Gastrocnemius medialis (tissue), 4 donors: ENCODE results near the gene SLC35C1. TPM values are rescaled to one million over a fixed set of nuclear protein-coding genes. Genes with fewer than 3 reads are reported as not detected.

Experiments used
- ATAC-seq, 2 donors: fragments of 150-250 bp; one replicate each; pipeline ENCODE4 v1.9.1; 2016
- DNase-seq, 2 donors: peaks; one replicate each; pipeline ENCODE4 v3.0.0-alpha.2; 2019
- H3K27ac ChIP-seq, 4 donors: fragments of 200-600 bp; sonication (generic); 1 replicate in 1 of 4; 2 replicates in 3 of 4; pipeline ENCODE4 v1.5.1; 2016 to 2018; ENCODE audit warnings: mild to moderate bottlenecking in 2 of 4, moderate library complexity in 1 of 4
- H3K27me3 ChIP-seq, 3 donors: fragments of 200-600 bp; sonication (generic) in 2 of 3; 1 replicate in 1 of 3; 2 replicates in 2 of 3; pipeline versions ENCODE4 v1.5.1 to v1.6.0; 2016 to 2019; ENCODE audit warnings: mild to moderate bottlenecking in 1 of 3, moderate library complexity in 1 of 3
- H3K36me3 ChIP-seq, 2 donors: fragments of 200-600 bp; sonication (generic) in 1 of 2; one replicate each; pipeline ENCODE4 v1.5.1; 2017 to 2018
- H3K4me1 ChIP-seq, 2 donors: fragments of 200-600 bp; sonication (generic) in 1 of 2; one replicate each; pipeline ENCODE4 v1.5.1; 2016 to 2017; ENCODE audit warnings: mild to moderate bottlenecking in 2 of 2
- H3K4me3 ChIP-seq, 4 donors: fragments of 200-600 bp; sonication (generic) in 3 of 4; 1 replicate in 1 of 4; 2 replicates in 3 of 4; pipeline ENCODE4 v1.5.1; 2016 to 2019; ENCODE audit warnings: mild to moderate bottlenecking in 2 of 4
- H3K9me3 ChIP-seq, 3 donors: fragments of 200-600 bp; sonication (generic) in 2 of 3; 1 replicate in 1 of 3; 2 replicates in 2 of 3; pipeline ENCODE4 v1.5.1; 2016 to 2019
- POLR2A ChIP-seq, 2 donors: fragments of 450-650 bp; IDR thresholded peaks; one replicate each; pipeline ENCODE4 v1.6.1; 2017; ENCODE audit warnings: antibody characterized with exemption in 2 of 2, mild to moderate bottlenecking in 2 of 2, moderate library complexity in 2 of 2
- in situ Hi-C, 4 donors: fragments of 200-750 bp; cut with MboI; loops; one replicate each; pipeline versions ENCODE4 v1.15.0 to v1.8.0; 2017; ENCODE audit warnings: low sequenced_read_pairs in 4 of 4
- intact Hi-C: fragments of 100-400 bp; cut with DNase I; formaldehyde crosslinking; loops from one replicate; pipeline ENCODE4 v1.15.1; 2023; ENCODE audit warnings: low total_unique reads
- total RNA-seq, 4 donors: library from RNA; depleted of rRNA; stranded (reverse); fragments of >200 nt; gene quantifications; one replicate each; pipeline versions ENCODE4 v1.1.0 to v1.2.3, GENCODE V29; 2016
- TF ChIP-seq, protein P1 (sequence below), 5 experiments: fragments of 450-650 bp in 3 of 5; fragments of 200-600 bp in 2 of 5; sonication (generic) in 2 of 5; IDR thresholded peaks in 4 of 5; conservative IDR thresholded peaks in 1 of 5; 1 replicate in 4 of 5; 2 replicates in 1 of 5; pipeline ENCODE4 v1.5.1; 2016 to 2019; ENCODE audit warnings: antibody characterized with exemption in 5 of 5, mild to moderate bottlenecking in 3 of 5, moderate library complexity in 3 of 5

The SLC35C1 gene
- total RNA-seq, 4 donors from 2014 or later = 4.8 to 11.7 (median 7.8) TPM

DNA sequence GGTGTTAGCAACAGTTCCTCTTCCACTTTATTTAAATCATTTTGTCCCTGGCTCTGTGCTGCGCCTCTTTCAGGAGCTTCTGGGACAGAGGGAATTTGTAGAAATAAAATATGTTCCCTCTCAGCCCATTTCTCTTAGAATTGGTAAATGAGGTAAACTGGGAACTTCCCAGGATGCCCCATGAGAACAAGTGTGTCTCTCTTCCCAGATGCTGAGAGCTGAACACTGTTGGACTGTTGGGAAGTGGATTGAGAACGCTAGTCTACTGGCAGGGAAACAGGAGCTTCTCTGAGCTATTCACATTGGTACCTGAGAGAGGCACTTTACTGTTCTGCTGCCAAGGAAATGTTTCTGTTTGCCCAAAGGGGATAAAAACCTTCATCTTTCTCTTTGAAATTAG lies 46.3 kb downstream of the SLC35C1 start:
- in situ Hi-C loops = no loop called here
- peak overlapping the region; percentile 73 to 99 (median 99) for H3K27ac ChIP-seq

DNA sequence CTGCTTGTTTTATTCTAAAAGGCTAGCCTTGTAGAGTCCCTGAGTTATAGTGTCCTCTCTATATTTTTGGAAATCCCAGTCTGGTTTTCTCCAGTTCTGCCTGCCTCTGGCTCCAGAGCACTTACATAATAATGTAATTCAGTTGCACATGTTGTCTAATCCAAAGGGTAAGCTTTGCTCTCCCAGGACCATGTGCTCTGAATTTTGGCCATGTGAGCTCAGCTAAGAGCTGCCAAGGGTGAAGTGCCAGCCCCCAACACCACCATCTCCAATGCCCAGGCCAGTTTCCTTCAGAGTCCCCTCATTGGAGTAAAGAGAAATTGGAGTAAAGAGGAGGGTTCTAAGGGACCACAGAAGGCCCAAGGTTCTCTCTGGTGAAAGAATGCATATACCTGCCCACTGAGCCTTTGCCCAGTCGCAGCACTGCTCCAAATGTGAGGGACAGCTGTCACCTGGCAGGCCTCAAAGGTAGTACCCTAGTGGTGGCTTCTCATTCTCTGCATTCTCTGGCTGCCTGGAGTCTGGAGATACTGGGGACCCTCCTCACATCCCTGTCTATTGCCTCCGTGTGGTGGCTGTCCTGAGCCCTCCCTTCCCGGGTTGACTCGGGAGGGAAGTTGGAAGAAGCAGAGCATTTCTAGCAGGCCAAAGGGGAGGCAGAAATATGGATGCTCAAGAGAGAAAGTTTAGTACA lies 47.2 kb downstream of the SLC35C1 start:
- intact Hi-C loops (loop anchor here (10.0 kb wide), 1 partner anchor 1573 kb away; the partner anchor contains the start of gene PSMC3), in situ Hi-C loops (no loop called here)
- TF ChIP-seq, protein P1, sequence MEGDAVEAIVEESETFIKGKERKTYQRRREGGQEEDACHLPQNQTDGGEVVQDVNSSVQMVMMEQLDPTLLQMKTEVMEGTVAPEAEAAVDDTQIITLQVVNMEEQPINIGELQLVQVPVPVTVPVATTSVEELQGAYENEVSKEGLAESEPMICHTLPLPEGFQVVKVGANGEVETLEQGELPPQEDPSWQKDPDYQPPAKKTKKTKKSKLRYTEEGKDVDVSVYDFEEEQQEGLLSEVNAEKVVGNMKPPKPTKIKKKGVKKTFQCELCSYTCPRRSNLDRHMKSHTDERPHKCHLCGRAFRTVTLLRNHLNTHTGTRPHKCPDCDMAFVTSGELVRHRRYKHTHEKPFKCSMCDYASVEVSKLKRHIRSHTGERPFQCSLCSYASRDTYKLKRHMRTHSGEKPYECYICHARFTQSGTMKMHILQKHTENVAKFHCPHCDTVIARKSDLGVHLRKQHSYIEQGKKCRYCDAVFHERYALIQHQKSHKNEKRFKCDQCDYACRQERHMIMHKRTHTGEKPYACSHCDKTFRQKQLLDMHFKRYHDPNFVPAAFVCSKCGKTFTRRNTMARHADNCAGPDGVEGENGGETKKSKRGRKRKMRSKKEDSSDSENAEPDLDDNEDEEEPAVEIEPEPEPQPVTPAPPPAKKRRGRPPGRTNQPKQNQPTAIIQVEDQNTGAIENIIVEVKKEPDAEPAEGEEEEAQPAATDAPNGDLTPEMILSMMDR (IDR thresholded peaks at IDR 0.05 in 4 of 5, conservative IDR thresholded peaks at IDR 0.05 in 1 of 5) = no peak
- TF ChIP-seq POLR2A (IDR thresholded peaks at IDR 0.05) = no peak
- Histone ChIP-seq H3K36me3 (no peaks in the 10 kb centered on the region), H3K9me3 (no peaks in the 10 kb centered on the region), H3K4me1 (peaks cover 91 to 92% of the 10 kb centered on the region in 2 donors), H3K4me3 (no peak overlapping the region), H3K27me3 (no peaks in the 10 kb centered on the region), H3K27ac (peak overlapping the region; percentile 73 to 99 (median 99))
- peak in 1 of 2 donors; percentile 56 for DNase-seq
- peak in 1 of 2 donors; percentile 38 for ATAC-seq

More for the DNA sequence above, 46.3 kb downstream of the SLC35C1 start:
- DNase-seq = no peak
- intact Hi-C loops = loop anchor here (10.0 kb wide), 1 partner anchor 1574 kb away; the partner anchor contains the start of gene PSMC3
- no peaks in the 10 kb centered on the region for H3K27me3 ChIP-seq
- H3K36me3 ChIP-seq = no peaks in the 10 kb centered on the region
- no peaks in the 10 kb centered on the region for H3K9me3 ChIP-seq
- peaks cover 87 to 88% of the 10 kb centered on the region in 2 donors for H3K4me1 ChIP-seq
- no peak overlapping the region for H3K4me3 ChIP-seq
- TF ChIP-seq POLR2A (IDR thresholded peaks at IDR 0.05) = no peak
- TF ChIP-seq, protein P1 (IDR thresholded peaks at IDR 0.05 in 4 of 5, conservative IDR thresholded peaks at IDR 0.05 in 1 of 5) = no peak
- ATAC-seq = no peak

DNA sequence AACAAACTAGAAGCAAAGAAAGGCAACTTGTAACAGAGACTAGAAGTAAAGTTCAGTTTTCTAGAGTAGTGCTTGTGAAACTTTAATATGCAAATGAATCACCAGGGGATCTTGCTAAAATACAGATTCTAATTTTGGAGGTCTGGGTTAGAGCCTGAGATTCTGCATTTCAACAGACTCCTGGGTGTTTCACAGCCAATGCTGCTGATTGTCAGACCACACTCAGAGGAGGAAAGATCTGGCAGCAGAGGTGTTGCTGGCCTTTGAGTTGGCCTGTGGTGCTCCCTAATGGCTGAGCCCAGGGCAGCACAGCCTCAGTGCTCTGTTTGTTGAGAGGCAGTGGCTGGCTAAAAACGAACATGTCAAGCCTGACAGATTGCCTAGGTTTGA lies 47.8 kb downstream of the SLC35C1 start:
- peaks cover 96 to 97% of the 10 kb centered on the region in 2 donors for H3K4me1 ChIP-seq
- intact Hi-C loops (loop anchor here (10.0 kb wide), 1 partner anchor 1572 kb away; the partner anchor contains the start of gene PSMC3), in situ Hi-C loops (no loop called here)
- H3K4me3 ChIP-seq = no peak overlapping the region
- H3K27ac ChIP-seq = peak overlapping the region; percentile 73 to 99 (median 99)
- ATAC-seq = peak; percentile 19 to 42
- no peaks in the 10 kb centered on the region for H3K27me3 ChIP-seq
- H3K36me3 ChIP-seq = no peaks in the 10 kb centered on the region
- TF ChIP-seq, protein P1 (IDR thresholded peaks at IDR 0.05 in 4 of 5, conservative IDR thresholded peaks at IDR 0.05 in 1 of 5) = peak in 2 of 5 experiments; percentile 37 to 38
- TF ChIP-seq POLR2A (IDR thresholded peaks at IDR 0.05) = no peak
- no peaks in the 10 kb centered on the region for H3K9me3 ChIP-seq
- DNase-seq = peak in 1 of 2 donors; percentile 34

DNA sequence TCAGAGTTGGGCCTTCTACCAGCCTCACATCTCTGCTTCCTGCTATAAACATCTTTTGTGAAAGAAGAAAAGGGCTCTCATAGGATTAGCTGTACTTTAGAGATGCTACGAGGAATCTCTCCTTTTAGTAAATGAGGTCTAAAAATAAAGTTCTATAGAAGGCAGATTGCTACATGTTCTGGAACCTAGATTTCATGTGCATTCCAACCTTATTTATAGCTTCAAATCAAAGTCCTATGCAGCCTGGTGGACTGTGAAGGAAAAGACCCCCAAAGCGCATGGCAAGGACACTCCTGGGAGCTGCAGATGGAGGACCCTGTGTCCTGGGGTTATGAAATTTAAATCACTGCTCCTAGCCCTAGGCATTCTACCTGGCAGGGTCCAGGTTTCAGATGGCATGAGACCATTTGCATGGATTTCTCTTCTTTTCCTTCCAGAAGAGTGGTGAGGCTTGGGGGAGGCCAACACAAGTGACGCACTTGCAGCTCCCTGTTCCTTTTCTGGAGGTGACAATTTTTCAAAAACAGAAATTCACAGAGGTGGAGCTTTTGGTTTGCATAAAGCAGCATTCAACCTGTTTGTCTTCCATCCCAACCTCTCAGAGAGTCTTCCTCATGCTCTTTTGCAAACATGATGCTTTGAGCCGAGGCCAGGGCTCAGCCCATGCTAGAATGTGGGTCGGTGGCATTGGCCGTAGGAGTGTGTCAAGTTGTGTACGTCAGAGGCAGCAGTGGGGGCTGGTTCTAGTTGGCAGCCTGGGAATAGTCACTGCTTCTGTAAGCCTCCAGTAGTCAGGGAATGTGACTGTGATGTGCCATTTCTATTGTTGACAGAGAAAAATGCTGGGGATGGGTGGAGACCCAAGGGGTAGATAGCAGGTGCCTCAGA lies 48.6 kb downstream of the SLC35C1 start:
- Histone ChIP-seq H3K27ac (peak overlapping the region; percentile 73 to 99 (median 99)), H3K4me1 (peaks cover 100% of the 10 kb centered on the region in 2 donors), H3K27me3 (no peaks in the 10 kb centered on the region), H3K4me3 (no peak overlapping the region), H3K9me3 (no peaks in the 10 kb centered on the region), H3K36me3 (no peaks in the 10 kb centered on the region)
- no peak for ATAC-seq
- in situ Hi-C loops = no loop called here
- intact Hi-C loops = loop anchor here (10.0 kb wide), 1 partner anchor 1571 kb away; the partner anchor contains the start of gene PSMC3
- DNase-seq = no peak
- TF ChIP-seq POLR2A (IDR thresholded peaks at IDR 0.05) = no peak
- TF ChIP-seq, protein P1 (IDR thresholded peaks at IDR 0.05 in 4 of 5, conservative IDR thresholded peaks at IDR 0.05 in 1 of 5) = no peak
